GM19193 (cell line): ENCODE results near the gene ABCD3.

Experiments used
- POLR2A ChIP-seq: IDR thresholded peaks from 4 replicates; pipeline ENCODE4 v1.6.1; 2011; ENCODE audit not compliant: insufficient read depth, insufficient read length; ENCODE audit errors: extremely low read depth

Gene ABCD3

DNA sequence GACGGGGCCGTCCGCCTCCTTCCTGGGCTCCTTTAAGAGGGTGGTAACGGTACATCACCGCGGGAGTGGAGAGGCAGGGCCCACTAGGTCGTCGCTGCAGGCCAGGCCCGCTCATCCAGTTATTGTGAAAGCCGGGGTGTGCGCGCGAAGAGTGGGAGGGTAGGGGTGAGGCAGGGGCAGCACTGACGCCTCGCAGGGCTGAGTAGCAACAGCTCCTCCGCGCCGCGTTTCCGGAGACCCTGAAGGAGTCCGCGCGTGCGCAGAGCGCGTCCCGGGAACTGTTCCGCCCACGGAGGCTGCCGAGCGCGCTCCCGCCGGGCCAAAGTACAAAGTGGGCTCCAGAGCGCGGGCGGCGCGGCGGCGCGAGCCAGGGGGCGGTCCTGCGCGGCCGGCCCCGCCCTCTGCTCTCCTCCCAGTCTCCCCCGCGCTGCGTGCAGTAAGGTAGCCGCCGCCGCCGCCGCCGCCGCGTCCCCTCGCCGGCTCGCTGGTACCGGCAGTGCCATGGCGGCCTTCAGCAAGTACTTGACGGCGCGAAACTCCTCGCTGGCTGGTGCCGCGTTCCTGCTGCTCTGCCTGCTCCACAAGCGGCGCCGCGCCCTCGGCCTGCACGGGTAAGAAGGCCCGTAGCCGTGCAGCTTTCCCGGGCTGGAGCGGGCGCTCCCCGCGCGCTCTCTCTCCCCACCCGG is at the start of gene ABCD3:
TSS of gene ABCD3 (plus strand) at position 412 of the 686 bp plus-strand sequence. CDS start at position 502, 90 bp downstream.
- TF ChIP-seq POLR2A: peak; percentile 91

DNA sequence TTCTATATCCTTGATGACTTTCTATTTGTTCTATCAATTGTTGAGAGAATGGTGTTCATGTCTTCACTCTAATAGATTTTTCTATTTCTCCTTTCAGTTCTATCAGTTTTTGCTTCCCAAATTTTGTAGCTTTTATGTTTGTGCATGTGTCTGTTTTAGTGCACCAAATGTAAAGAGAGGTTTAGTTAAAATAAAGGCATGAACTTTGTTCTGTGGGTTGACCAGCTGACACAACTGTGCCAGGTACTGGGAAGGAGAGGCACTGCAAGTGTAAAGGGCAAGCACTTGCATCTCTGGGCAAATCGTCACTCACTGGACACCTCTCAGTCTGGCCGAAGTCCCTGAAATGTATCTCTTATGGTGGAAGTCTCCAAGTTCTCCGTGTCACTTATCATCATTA is 38.6 kb upstream of the ABCD3 start:
- no peak for TF ChIP-seq POLR2A

DNA sequence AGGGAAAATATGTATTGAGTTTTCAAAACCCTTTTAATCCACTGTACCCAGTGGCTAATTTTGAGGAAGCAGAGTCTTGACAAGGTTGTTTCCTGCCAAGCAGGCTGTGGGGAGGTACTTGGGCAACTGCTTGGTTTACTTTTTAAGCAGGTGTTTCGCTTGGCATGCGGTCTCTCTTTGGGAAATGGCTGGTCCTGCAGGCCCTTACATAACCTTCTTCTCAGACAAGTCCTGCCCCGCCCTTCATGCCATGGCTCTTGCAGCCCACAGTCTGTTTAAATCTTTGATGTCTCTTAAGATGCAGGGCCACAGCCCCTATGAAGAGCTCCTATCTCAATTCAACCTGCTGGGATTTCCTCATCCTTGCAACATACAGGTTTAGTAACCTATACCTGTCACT is 36.0 kb upstream of the ABCD3 start:
- no peak for TF ChIP-seq POLR2A

DNA sequence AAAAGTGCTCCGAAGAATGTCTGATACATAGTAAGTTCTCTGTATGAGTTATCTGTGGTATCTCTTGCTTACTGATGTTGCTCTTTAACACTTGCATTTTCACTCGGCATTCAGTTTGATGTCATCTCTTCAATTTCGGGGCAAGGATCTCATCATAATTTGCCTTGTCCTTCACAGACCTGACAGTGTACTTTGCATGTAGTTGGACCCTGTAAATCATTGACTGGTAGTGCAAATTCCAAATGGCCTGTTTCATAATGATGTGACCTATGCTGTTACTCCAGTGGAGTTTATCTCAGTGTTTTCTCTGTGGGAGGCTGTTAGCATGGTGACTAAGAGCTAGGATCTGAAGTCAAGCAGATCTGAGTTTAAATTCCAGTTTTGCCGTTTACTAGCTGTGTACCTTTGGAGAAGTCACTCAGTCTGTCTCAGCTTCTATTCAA is 34.2 kb upstream of the ABCD3 start:
- no peak for TF ChIP-seq POLR2A

DNA sequence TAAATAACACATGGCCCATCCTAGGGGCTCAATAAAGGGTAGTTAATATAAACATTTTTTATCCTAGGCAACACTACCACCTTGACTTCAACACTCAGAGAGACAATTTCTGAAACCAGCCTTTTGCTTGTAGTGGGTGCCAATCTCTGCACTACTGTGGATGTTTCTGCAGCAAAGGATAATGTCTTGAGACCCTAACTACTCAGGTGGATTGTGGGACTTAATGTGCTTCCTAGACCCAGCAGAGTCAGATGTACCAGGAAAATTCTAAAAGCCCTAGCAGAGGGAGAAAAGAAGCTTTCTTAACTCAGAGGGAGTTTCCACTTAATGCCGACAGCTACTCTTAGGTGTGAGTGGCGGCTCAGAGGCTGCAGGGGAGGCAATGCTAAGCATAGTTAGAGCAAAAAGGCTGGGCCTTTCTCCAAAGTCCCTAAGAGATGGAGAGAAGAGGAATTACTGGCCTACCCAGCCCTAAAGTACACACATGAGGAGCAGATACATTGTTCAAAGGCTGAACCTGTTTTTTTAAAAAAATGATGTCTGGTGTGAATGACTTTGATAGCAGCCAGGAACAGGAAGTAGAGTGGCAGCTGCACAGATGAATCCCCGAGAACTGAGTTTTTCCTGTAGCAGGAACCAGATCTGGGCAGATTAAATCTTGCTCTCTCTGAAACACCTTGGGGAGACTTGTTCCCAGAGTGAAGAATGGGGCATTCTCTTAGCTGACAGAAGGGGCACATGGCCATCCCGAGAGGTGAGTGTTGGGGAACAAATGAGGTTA is 33.5 kb upstream of the ABCD3 start:
- TF ChIP-seq POLR2A: no peak

DNA sequence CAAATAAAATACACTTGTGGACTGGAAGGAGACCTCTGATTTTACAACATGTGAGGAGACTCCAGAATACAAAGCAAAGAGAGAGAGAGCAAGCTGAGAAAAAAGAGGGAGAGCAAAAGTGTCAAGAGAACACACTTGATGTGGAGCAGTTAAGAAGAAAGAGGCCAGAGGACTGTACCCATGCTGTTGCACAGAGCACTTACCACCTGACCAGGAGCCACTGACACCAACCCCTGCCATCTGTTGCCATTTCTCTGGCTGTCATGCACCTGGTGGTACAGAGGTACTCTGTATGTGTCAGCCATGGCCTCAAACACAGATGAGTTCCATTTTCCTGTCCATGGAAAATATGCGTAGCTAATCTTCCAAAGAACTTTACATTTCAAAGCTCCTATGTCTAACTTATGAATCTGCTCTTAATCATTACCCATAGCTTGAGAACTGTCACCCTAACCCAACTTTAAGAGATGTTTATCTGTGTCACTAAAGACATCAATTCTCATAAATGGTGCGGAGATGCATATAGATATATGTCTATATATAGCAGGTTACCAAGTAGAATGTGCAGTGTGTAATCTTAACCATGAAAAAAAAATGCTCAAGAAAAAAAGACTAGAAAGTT is 32.8 kb upstream of the ABCD3 start:
- TF ChIP-seq POLR2A: no peak

DNA sequence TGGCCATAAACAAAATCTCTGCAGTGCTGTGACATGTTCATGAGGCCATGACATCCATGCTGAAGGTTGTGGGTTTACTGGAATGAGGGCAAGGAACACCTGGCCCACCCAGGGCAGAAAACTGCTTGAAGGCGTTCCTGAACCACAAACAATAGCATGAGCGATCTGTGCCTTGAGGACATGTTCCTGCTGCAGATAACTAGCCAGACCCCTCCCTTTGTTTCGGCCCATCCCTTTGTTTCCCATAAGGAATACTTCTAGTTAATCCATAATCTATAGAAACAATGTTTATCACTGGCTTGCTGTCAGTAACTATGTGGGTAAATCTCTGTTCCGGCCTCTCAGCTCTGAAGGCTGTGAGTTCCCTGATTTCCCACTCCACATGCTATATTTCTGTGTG is 28.9 kb upstream of the ABCD3 start:
- TF ChIP-seq POLR2A: no peak

DNA sequence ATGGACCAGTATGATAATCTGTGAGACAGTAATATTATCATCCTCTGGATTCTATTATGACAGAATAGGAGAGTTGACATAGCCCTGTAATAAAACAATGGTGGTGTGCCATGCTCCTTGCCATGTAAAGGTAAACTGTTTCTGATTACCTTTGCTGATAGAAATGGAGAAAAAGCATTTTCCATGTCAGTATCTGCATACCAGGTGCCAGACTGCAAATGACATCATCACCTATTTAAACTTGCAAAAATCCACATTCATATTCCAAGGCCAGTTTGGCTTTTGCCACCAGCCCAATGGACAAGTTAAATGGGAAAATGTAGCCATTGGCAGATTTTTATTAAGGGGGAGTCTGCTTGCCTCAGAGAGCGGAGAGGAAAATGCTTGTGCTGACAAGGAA is 23.9 kb upstream of the ABCD3 start:
- TF ChIP-seq POLR2A: no peak

DNA sequence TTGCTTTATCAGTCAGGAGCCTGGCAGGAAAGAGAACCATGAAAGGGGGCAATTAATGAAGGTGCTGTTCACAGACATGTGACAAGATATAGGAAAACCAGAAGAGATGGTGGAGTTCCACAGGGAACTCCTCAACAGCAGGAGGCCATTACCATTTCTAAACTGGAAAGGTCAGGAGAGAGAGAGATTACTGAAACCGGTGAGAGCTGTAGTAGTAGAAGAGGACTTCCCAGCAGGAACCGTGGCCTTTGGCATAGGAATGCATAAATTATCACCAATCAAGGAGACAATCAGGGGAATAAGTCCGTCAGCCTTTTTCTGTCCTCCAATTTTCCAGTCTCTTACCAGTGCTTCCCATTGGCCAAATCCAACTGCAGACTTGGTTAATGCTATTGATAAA is 23.0 kb upstream of the ABCD3 start:
- no peak for TF ChIP-seq POLR2A

DNA sequence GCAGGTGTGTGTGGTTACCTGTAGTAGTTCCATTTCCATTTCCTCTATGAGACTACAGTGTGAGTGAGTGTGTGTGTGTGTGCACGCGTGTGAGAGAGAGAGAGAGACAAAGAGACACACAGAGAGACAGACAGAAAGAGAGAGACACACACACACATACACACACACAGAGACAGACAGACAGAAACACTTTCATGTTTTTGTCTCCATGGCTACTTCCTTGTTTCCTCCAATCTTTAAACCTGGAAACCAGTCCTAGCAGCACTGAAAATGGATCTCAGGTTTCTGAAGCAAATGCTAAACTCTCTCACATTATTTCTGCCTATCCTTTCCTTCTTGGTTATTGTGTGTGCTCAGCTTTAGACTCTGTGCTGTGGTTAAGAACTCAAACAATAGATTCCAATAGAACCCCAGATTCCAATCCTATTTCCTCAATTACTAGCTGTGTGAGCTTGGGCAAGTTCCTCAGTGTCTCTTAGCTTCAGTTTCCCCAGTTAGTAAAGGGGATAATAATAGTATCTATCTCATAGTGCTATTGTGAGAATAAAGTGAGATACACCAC is 22.4 kb upstream of the ABCD3 start:
- no peak for TF ChIP-seq POLR2A

DNA sequence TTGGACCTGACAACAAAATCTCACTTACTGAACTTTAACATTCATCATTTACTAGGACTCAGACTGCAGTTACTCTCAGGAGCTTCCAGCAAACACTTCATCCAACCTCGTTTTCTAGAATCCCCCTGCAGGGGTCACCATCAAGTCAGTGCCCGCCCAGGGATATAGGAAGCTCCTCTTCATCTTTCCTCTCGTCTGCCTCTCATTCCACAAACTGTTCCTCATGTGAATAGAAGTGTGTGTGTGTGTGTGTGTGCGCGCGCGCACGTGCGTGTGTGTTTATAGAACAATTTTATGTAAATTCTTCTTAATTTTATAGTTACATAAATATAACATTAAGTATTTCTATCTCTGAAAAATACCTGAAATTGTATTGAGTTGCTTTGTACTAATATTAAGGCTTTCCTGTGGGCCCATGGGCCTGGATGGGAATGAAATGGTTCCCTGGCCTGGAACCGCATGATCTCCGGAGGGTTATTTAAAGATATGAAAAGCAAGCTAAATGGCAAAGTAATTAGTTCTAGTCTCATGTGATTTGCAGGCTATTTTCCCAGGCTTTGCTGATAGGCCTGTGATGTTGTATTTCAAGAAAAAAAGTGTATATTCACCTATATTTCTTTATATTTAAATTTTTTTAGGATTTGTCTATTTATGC is 21.7 kb upstream of the ABCD3 start:
- TF ChIP-seq POLR2A: no peak

DNA sequence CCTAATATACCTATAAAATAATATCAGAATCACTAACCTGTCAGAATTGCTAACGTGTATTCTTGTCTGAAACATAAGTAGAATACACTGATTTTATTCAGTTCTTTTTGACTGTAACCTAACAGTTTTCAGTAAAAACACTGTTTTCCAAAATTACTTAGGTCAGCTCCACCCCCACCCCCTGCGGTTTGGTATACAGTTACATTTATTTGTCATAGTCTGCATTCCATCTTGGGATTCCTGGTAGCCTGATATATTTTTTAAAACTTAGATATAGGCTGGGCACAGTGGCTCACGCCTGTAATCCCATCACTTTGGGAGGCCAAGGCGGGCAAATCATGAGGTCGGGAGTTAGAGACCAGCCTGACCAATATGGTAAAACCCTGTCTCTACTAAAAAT is 19.8 kb upstream of the ABCD3 start:
- no peak for TF ChIP-seq POLR2A

DNA sequence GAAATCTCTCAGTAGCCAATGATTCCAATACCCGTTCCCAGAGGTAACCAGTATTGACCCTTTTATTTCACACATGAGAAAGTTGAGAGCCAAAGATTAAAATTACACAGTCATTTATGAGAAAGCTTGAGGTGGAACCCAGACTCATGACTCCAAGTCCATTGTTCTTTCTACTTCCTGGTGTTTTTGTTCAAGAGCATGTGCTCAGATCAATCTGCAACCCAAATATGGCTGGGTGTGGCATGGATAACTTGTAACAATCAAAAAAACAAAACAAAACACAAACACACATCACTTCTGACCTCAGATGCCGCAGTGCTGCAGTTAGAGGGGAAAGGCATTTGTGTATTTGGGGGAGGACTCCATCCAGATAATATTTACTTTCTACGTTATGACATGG is 18.7 kb upstream of the ABCD3 start:
- TF ChIP-seq POLR2A: no peak

DNA sequence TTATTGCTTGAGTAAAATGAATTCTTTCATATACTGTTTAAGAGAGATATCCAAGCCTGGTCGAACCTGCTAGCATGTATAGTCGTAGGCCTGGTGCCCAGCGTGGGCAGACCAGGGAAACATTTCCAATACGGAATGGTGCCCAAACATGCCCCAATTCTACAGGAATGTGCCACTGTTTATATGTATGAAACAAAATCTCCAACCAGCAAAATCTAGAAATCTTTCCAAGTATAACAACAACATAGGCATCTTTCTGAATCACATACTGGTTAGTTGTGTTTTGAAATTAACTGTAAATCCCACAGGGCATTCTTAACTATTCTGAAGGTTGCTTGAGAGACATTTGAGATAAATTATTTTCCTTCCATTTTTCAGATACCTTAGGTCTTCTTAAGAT is 17.0 kb upstream of the ABCD3 start:
- TF ChIP-seq POLR2A: no peak

DNA sequence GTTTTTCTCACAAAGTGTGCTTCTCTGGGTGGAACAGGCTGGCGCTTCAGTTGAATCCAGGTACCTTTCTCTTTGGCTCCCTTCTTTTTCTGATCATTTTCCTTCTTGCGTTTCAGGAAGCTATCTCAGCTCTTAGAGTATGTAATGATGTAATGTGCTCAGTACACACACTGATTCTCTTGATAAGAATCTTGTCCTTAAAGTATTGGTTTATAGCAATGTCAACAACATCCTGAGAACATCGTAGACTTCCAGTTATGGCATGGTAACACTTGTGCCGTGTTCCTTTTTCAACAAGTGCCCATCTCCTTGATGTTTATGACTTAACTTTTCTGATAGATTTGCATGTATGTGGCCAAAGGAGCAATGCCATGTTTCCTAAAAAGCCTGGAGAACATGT is 11.7 kb upstream of the ABCD3 start:
- TF ChIP-seq POLR2A: no peak
